H1 (cell line): ENCODE measurements around the gene TRIM10. TPM values are rescaled to one million over a fixed set of nuclear protein-coding genes. Genes with fewer than 3 reads are reported as not detected.
A peak's percentile ranks its signal among the peaks of the same experiment; 100 is the strongest.

ENCODE experiments used
- CTCF ChIA-PET: fragments of 300-600 bp; sonication (Branson Sonifier 250); formaldehyde crosslinking; loops from one replicate; lab custom pipeline; 2021; ENCODE audit not compliant: partially characterized antibody; lab: Charles Lee
- POLR2A ChIA-PET: fragments of 300-600 bp; sonication (Branson Sonifier 250); formaldehyde crosslinking; loops from one replicate; lab custom pipeline; 2021; ENCODE audit warnings: inconsistent platforms; ENCODE audit not compliant: partially characterized antibody; lab: Charles Lee
- DNase-seq, 2 experiments: peaks; one replicate each; pipeline versions ENCODE4 v3.0.0 to v3.0.0-alpha.2; 2010 to 2022; ENCODE audit warnings: low spot score in 2 of 2, low read depth in 1 of 2, mixed read lengths in 1 of 2
- FAIRE-seq: peaks from 2 replicates; lab custom pipeline; 2011; peaks lifted over from hg19 to GRCh38; lab: Jason Lieb, UNC
- H2AFZ ChIP-seq: 2 replicates; pipeline ENCODE4 v1.8.1; 2012; ENCODE audit warnings: low read length, inconsistent platforms
- H2AK5ac ChIP-seq: 2 replicates; pipeline ENCODE4 v1.6.1; 2013; ENCODE audit warnings: low read depth, low read length
- H2BK120ac ChIP-seq: replicated peaks from 2 replicates; pipeline ENCODE3; 2013; ENCODE audit warnings: low read depth, low read length, inconsistent platforms
- H2BK12ac ChIP-seq: 2 replicates; pipeline ENCODE4 v1.6.1; 2013; ENCODE audit warnings: low read depth, low read length
- H2BK15ac ChIP-seq: 2 replicates; pipeline ENCODE4 v1.6.1; 2013; ENCODE audit warnings: low read length
- H2BK20ac ChIP-seq: 2 replicates; pipeline ENCODE4 v1.6.1; 2013; ENCODE audit warnings: low read length
- H2BK5ac ChIP-seq: 2 replicates; pipeline ENCODE4 v1.6.1; 2013; ENCODE audit warnings: low read depth, low read length
- H3K14ac ChIP-seq: 2 replicates; pipeline ENCODE4 v1.6.1; 2013; ENCODE audit warnings: inconsistent platforms; ENCODE audit not compliant: insufficient read length
- H3K18ac ChIP-seq: 2 replicates; pipeline ENCODE4 v1.6.1; 2013; ENCODE audit warnings: low read length; ENCODE audit errors: extremely low read depth
- H3K23ac ChIP-seq: 2 replicates; pipeline ENCODE4 v1.6.1; 2013; ENCODE audit warnings: inconsistent platforms; ENCODE audit not compliant: insufficient read length
- H3K23me2 ChIP-seq: 2 replicates; pipeline ENCODE4 v1.6.1; 2013; ENCODE audit warnings: low read depth, low read length
- H3K27ac ChIP-seq: 2 replicates; pipeline ENCODE4 v1.6.1; 2011; ENCODE audit warnings: low read depth, low read length, inconsistent platforms
- H3K27me3 ChIP-seq, 4 experiments: replicated peaks in 1 of 4; 1 replicate in 1 of 4; 2 replicates in 3 of 4; pipeline versions ENCODE4 v1.6.1 to v1.8.1; 2011 to 2013; ENCODE audit warnings: low read length in 3 of 4, mild to moderate bottlenecking in 3 of 4, inconsistent platforms in 2 of 4, mixed read lengths in 2 of 4, moderate library complexity in 1 of 4; ENCODE audit not compliant: control insufficient read depth in 3 of 4, insufficient read depth in 3 of 4; ENCODE audit errors: extremely low read depth in 1 of 4
- H3K36me3 ChIP-seq, 4 experiments: 2 replicates each; pipeline versions ENCODE4 v1.6.1 to v1.8.1; 2011 to 2013; ENCODE audit warnings: mild to moderate bottlenecking in 4 of 4, low read length in 3 of 4, moderate library complexity in 2 of 4, control low read depth in 1 of 4, inconsistent platforms in 1 of 4; ENCODE audit not compliant: insufficient read depth in 4 of 4, control insufficient read depth in 2 of 4
- H3K4ac ChIP-seq: replicated peaks from 2 replicates; pipeline ENCODE3; 2013; ENCODE audit warnings: low read length, low read depth, mixed read lengths, inconsistent platforms; ENCODE audit not compliant: insufficient read length
- H3K4me1 ChIP-seq, 4 experiments: replicated peaks in 1 of 4; 1 replicate in 1 of 4; 2 replicates in 3 of 4; pipeline versions ENCODE4 v1.6.1 to v1.8.1; 2011 to 2013; ENCODE audit warnings: low read length in 3 of 4, inconsistent platforms in 2 of 4, mixed read lengths in 1 of 4; ENCODE audit not compliant: insufficient read depth in 4 of 4, control insufficient read depth in 3 of 4
- H3K4me2 ChIP-seq, 2 experiments: 2 replicates each; pipeline versions ENCODE4 v1.6.1 to v1.8.1; 2011 to 2013; ENCODE audit warnings: low read depth in 2 of 2, low read length in 2 of 2, control low read depth in 1 of 2, inconsistent platforms in 1 of 2, mild to moderate bottlenecking in 1 of 2; ENCODE audit not compliant: insufficient read depth in 1 of 2
- H3K4me3 ChIP-seq, 4 experiments: fragments of 200-600, 300-600 bp in 1 of 4; sonication (generic), shearing (Covaris generic), sonication (Bioruptor Twin) in 1 of 4; 2 replicates each; pipeline versions ENCODE4 v1.5.1 to v1.8.1; 2011 to 2016; ENCODE audit warnings: low read length in 4 of 4, low read depth in 3 of 4, control low read depth in 2 of 4, inconsistent platforms in 2 of 4, mild to moderate bottlenecking in 2 of 4, mixed read lengths in 1 of 4, moderate library complexity in 1 of 4; ENCODE audit not compliant: insufficient read depth in 2 of 4; ENCODE audit errors: extremely low read depth in 1 of 4
- H3K56ac ChIP-seq: replicated peaks from 2 replicates; pipeline ENCODE3; 2013; ENCODE audit warnings: low read depth, mild to moderate bottlenecking, mixed read lengths, low read length, inconsistent platforms; ENCODE audit not compliant: insufficient read length
- H3K79me1 ChIP-seq: 2 replicates; pipeline ENCODE4 v1.6.1; 2013; ENCODE audit warnings: low read depth, low read length, control low read depth
- H3K79me2 ChIP-seq, 2 experiments: 2 replicates each; pipeline versions ENCODE4 v1.6.1 to v1.8.1; 2012 to 2013; ENCODE audit warnings: low read length in 2 of 2, mild to moderate bottlenecking in 2 of 2, inconsistent platforms in 1 of 2; ENCODE audit not compliant: insufficient read depth in 2 of 2, control insufficient read depth in 1 of 2
- H3K9ac ChIP-seq, 4 experiments: replicated peaks in 1 of 4; 1 replicate in 1 of 4; 2 replicates in 3 of 4; pipeline versions ENCODE4 v1.6.1 to v1.8.1; 2011 to 2013; ENCODE audit warnings: low read depth in 3 of 4, low read length in 3 of 4, control low read depth in 2 of 4, mild to moderate bottlenecking in 2 of 4, moderate library complexity in 2 of 4, inconsistent platforms in 1 of 4; ENCODE audit errors: extremely low read depth in 1 of 4
- H3K9me3 ChIP-seq, 2 experiments: 2 replicates each; pipeline versions ENCODE4 v1.6.1 to v1.8.1; 2012 to 2013; ENCODE audit warnings: mild to moderate bottlenecking in 2 of 2, moderate library complexity in 2 of 2, control low read depth in 1 of 2, inconsistent platforms in 1 of 2, low read depth in 1 of 2, low read length in 1 of 2, mixed read lengths in 1 of 2; ENCODE audit not compliant: insufficient read depth in 2 of 2
- H4K20me1 ChIP-seq, 2 experiments: replicated peaks in 1 of 2; 2 replicates each; pipeline versions ENCODE3 to v1.8.1; 2011 to 2013; ENCODE audit warnings: inconsistent platforms in 2 of 2, low read length in 2 of 2, mild to moderate bottlenecking in 1 of 2; ENCODE audit not compliant: insufficient read depth in 2 of 2, control insufficient read depth in 1 of 2
- H4K5ac ChIP-seq: 2 replicates; pipeline ENCODE4 v1.6.1; 2013; ENCODE audit warnings: low read length, low read depth, mixed read lengths, inconsistent platforms; ENCODE audit not compliant: insufficient read length
- H4K8ac ChIP-seq: 2 replicates; pipeline ENCODE4 v1.8.0; 2013; ENCODE audit warnings: mild to moderate bottlenecking, moderate library complexity, low read length, inconsistent platforms; ENCODE audit not compliant: insufficient read depth; ENCODE audit errors: extremely low read depth
- H4K91ac ChIP-seq: replicated peaks from 2 replicates; pipeline ENCODE3; 2013; ENCODE audit warnings: low read length, mixed read lengths, inconsistent platforms; ENCODE audit not compliant: insufficient read length
- BACH1 ChIP-seq: IDR thresholded peaks from 2 replicates; pipeline ENCODE4 v1.6.1; 2012; ENCODE audit warnings: low read length, improper control_type of control experiment
- E2F6 ChIP-seq: IDR thresholded peaks from 2 replicates; pipeline ENCODE4 v1.6.1; 2012; ENCODE audit warnings: inconsistent platforms
- POLR2A ChIP-seq, 2 experiments: IDR thresholded peaks; 1 replicate in 1 of 2; 2 replicates in 1 of 2; pipeline ENCODE4 v1.6.1; 2011; ENCODE audit warnings: low read depth in 2 of 2, low read length in 2 of 2, mild to moderate bottlenecking in 2 of 2; ENCODE audit errors: control extremely low read depth in 1 of 2
- POLR2AphosphoS5 ChIP-seq: IDR thresholded peaks from 2 replicates; pipeline ENCODE4 v1.6.1; 2011; ENCODE audit warnings: low read depth, low read length
- RFX5 ChIP-seq: IDR thresholded peaks from 2 replicates; pipeline ENCODE4 v1.6.1; 2011; ENCODE audit warnings: low read depth, low read length, improper control_type of control experiment, borderline replicate concordance
- RXRA ChIP-seq: IDR thresholded peaks from 2 replicates; pipeline ENCODE4 v1.6.1; 2011; ENCODE audit warnings: low read depth, mild to moderate bottlenecking, low read length, moderate library complexity; ENCODE audit not compliant: insufficient read depth
- SRF ChIP-seq: IDR thresholded peaks from 2 replicates; pipeline ENCODE4 v1.6.1; 2011; ENCODE audit warnings: mild to moderate bottlenecking, low read depth, low read length, moderate library complexity
- TAF1 ChIP-seq: IDR thresholded peaks from 2 replicates; pipeline ENCODE4 v1.6.1; 2011; ENCODE audit warnings: mild to moderate bottlenecking, low read depth, low read length
- TBP ChIP-seq: IDR thresholded peaks from 2 replicates; pipeline ENCODE4 v1.6.1; 2011; ENCODE audit warnings: low read depth, low read length, improper control_type of control experiment
- USF2 ChIP-seq: IDR thresholded peaks from 2 replicates; pipeline ENCODE4 v1.6.1; 2011; ENCODE audit warnings: low read length, improper control_type of control experiment
- WGBS, 2 experiments: shearing (Covaris generic) in 1 of 2; methylation state at CpG; one replicate each; pipeline versions ENCODE4 v1.1.6 to v1.1.7; 2013 to 2015; ENCODE audit warnings: low lambda C conversion rate in 2 of 2, mixed read lengths in 2 of 2, inconsistent platforms in 1 of 2, low coverage in 1 of 2, missing lambda C conversion rate in 1 of 2; ENCODE audit not compliant: insufficient replicate concordance in 2 of 2, insufficient coverage in 1 of 2, insufficient read length in 1 of 2; ENCODE audit errors: extremely low coverage in 1 of 2, missing lambda C conversion rate in 1 of 2; 5-methylcytosine and 5-hydroxymethylcytosine counted together
- polyA plus RNA-seq, 7 experiments: library from polyadenylated mRNA; depleted of rRNA in 3 of 7; stranded (reverse) in 5 of 7; unstranded in 2 of 7; fragments of >200 nt in 5 of 7; fragments of 200-250 nt in 2 of 7; gene quantifications; 1 replicate in 5 of 7; 2 replicates in 1 of 7; 4 replicates in 1 of 7; pipeline versions ENCODE4 v1.2.1 to v1.2.3, GENCODE V29; 2011 to 2013; ENCODE audit warnings: missing spikeins in 2 of 7, mixed read lengths in 2 of 7
- total RNA-seq: library from RNA; stranded (reverse); fragmentation: NEBNext Ultra II Directional; extraction: Animal tissue kit (Norgen Biotek cat#: 25700); gene quantifications from 2 replicates; pipeline ENCODE4 v1.2.1, GENCODE V29; 2021

TRIM10 gene
- total and polyA plus RNA-seq, 2 of the 8 experiments (the other 6 are each of a cell fraction or from before 2014, with no cell fraction given), result 0.06 TPM; not detected in 1

GRCh38 chr6:30127238-30128093, 33.5 kb downstream of the TRIM10 start:
- Histone ChIP-seq H2AK5ac (no peak overlapping the region), H3K27ac (no peak overlapping the region), H4K91ac (no peak overlapping the region), H3K36me3 (no peaks in the 10 kb centered on the region), H3K4me2 (peak overlapping the region; percentile 89 to 92), H2BK5ac (no peak overlapping the region), H3K4ac (no peak overlapping the region), H3K23ac (no peak overlapping the region), H3K9me3 (no peaks in the 10 kb centered on the region), H3K14ac (no peak overlapping the region), H2BK12ac (no peak overlapping the region), H2BK120ac (no peak overlapping the region), H2AFZ (peak overlapping the region; percentile 81), H3K27me3 (peaks cover 16 to 59% (median 47%) of the 10 kb centered on the region in 4 experiments), H4K20me1 (no peaks in the 10 kb centered on the region), H2BK20ac (no peak overlapping the region), H4K8ac (peak overlapping the region; percentile 11; the same call in 1 of the 2 replicates), H3K56ac (no peak overlapping the region), H2BK15ac (no peak overlapping the region), H3K4me3 (peak overlapping the region; percentile 38 to 63 (median 51); a peak in 7 of 8 replicates), H3K18ac (no peak overlapping the region), H3K4me1 (no peaks in the 10 kb centered on the region; a peak in 4 of 7 replicates), H3K23me2 (peaks cover 8% of the 10 kb centered on the region; the same call in 1 of the 2 replicates), H3K9ac (no peak overlapping the region), H3K79me2 (no peaks in the 10 kb centered on the region), H4K5ac (no peak overlapping the region), H3K79me1 (no peaks in the 10 kb centered on the region)
- ChIA-PET CTCF (interaction anchor here (0.6 to 7.2 kb wide), 9 partner anchors 15 to 88 kb away, joined by 3 to 87 read pairs (median 5); partner anchors contain the start of genes RNF39 and TRIM31), POLR2A (interaction anchor here (1.4 to 3.9 kb wide), 2 partner anchors 23 to 26 kb away, joined by 7 to 17 read pairs; no protein-coding TSS in a partner anchor)
- WGBS, 2 experiments, result 2% methylated on average over 48 of the region's 50 CpGs; no CpG with 5 or more reads in 1 of the 2 experiments
- no peak for FAIRE-seq
- DNase-seq, result peak in 1 of 2 experiments; percentile 70
- TF ChIP-seq E2F6, result no peak
- no peak for TF ChIP-seq BACH1
- no peak for TF ChIP-seq USF2
- no peak for TF ChIP-seq POLR2A (IDR thresholded peaks at IDR 0.05; ENCODE audit: control extremely low read depth in 1 of 2, low read depth in 2 of 2, low read length in 2 of 2)
- TF ChIP-seq TAF1, result no peak
- no peak for TF ChIP-seq POLR2AphosphoS5
- no peak for TF ChIP-seq RXRA
- no peak for TF ChIP-seq SRF
- 0 out of 2 replicates have a peak, but pooled peaks have one; percentile 11 for TF ChIP-seq TBP
- TF ChIP-seq RFX5, result no peak
